ENCODE results near the gene SLC39A7.

DNA sequence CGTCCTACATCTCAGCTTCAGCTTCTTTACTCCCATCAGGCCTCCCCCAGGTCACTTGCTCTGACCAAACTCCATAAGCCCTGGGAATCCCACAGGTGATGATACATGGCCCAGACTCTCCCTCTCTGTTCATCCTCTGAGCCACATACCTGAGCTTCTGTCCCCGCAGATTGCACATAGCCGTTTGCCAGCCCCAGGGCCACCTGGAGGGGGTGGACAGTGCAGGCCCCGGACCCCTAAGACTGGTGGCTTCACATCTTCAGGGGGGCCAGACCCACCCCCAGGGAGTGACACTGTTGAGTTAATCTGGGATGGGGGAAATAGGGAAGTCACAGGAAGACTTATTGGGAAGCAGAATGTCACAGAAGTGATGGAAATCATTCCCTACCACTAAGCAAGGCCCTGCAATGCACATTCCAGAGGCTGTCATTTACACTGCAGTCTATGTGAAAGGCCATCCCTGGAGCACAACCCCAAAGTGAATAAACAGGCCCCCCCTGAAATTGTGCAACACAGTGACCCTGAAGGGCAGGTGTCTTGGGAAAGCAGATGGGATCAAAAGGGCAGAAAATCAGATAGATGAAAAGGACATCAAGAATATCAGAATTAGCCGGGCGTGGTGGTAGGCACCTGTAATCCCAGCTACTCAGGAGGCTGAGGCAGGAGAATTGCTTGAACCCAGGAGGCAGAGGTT is 2.4 kb upstream of the SLC39A7 start:
- TF ChIP-seq, protein P1, sequence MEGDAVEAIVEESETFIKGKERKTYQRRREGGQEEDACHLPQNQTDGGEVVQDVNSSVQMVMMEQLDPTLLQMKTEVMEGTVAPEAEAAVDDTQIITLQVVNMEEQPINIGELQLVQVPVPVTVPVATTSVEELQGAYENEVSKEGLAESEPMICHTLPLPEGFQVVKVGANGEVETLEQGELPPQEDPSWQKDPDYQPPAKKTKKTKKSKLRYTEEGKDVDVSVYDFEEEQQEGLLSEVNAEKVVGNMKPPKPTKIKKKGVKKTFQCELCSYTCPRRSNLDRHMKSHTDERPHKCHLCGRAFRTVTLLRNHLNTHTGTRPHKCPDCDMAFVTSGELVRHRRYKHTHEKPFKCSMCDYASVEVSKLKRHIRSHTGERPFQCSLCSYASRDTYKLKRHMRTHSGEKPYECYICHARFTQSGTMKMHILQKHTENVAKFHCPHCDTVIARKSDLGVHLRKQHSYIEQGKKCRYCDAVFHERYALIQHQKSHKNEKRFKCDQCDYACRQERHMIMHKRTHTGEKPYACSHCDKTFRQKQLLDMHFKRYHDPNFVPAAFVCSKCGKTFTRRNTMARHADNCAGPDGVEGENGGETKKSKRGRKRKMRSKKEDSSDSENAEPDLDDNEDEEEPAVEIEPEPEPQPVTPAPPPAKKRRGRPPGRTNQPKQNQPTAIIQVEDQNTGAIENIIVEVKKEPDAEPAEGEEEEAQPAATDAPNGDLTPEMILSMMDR (IDR thresholded peaks at IDR 0.05): no peak
- no peak for TF ChIP-seq POLR2AphosphoS5 (IDR thresholded peaks at IDR 0.05)

Measured in gastroesophageal sphincter (tissue), 3 donors.